Measurements from ENCODE around the gene UBR2.

DNA sequence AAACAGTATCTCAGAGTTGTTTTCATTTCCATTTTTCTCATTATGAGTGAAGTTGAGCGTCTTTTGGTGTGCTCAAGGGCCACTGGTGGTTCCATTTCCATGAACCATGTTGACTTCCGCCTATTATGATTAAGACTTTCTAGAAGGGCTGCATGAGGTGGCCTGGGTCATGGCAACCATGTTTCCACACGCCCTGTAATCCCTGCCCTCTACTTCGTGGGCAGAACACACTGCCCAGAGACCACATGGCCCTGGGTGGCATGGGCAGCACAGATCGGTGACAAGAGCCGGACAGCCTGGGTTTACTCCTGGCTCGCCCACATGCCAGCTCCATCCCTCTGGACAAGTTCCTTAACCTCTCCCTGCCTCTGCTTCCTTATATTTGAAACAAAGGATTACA lies 143.8 kb downstream of the UBR2 start:
- TF ChIP-seq, protein P1, sequence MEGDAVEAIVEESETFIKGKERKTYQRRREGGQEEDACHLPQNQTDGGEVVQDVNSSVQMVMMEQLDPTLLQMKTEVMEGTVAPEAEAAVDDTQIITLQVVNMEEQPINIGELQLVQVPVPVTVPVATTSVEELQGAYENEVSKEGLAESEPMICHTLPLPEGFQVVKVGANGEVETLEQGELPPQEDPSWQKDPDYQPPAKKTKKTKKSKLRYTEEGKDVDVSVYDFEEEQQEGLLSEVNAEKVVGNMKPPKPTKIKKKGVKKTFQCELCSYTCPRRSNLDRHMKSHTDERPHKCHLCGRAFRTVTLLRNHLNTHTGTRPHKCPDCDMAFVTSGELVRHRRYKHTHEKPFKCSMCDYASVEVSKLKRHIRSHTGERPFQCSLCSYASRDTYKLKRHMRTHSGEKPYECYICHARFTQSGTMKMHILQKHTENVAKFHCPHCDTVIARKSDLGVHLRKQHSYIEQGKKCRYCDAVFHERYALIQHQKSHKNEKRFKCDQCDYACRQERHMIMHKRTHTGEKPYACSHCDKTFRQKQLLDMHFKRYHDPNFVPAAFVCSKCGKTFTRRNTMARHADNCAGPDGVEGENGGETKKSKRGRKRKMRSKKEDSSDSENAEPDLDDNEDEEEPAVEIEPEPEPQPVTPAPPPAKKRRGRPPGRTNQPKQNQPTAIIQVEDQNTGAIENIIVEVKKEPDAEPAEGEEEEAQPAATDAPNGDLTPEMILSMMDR (IDR thresholded peaks at IDR 0.05; ENCODE audit: low read depth, low read length) = no peak
- no peak for TF ChIP-seq EZH2phosphoT487 (IDR thresholded peaks at IDR 0.05; ENCODE audit: low read depth)

Data from OCI-LY3 (cell line).